22Rv1 (cell line): ENCODE results near the gene TAOK3.

Experiments used
- CTCF ChIP-seq: fragments of 450-650 bp; IDR thresholded peaks from 2 replicates; pipeline ENCODE4 v1.5.1; 2017; ENCODE audit warnings: mild to moderate bottlenecking
- ZFX ChIP-seq: fragments of 450-650 bp; IDR thresholded peaks from 2 replicates; pipeline ENCODE4 v1.6.1; 2017; ENCODE audit warnings: antibody characterized with exemption, borderline replicate concordance

DNA sequence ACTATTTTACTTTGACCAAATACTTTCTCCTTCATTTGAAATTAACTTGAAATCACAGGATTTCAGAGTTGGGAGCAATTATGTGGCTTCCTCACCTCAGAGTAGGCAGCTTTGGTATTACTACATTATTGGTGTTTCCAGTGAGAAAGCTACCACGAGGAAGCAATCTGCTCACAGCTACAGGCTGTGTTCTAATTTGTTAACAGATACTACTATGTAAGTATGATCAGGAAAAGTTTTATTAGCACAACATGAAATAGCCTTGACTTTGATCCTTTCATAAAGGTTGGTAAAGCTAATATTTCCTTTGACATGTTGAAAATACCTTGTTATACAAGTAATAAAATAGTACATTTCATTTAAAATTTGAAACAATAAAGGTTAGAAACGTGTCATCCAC, 30.6 kb downstream of the TAOK3 start:
- no peak for TF ChIP-seq CTCF
- no peak for TF ChIP-seq ZFX
